ENCODE results near the gene FLAD1. TPM values are rescaled to one million over a fixed set of nuclear protein-coding genes. Genes with fewer than 3 reads are reported as not detected.
A peak's percentile ranks its signal among the peaks of the same experiment; 100 is the strongest.
"Not testable (repeated sequence)": the region's sequence is repeated elsewhere in the genome, so short reads cannot be mapped to it uniquely, and the experiment has no call there.

FLAD1 gene
- polyA plus RNA-seq, 1 experiment = 21.1 TPM

DNA sequence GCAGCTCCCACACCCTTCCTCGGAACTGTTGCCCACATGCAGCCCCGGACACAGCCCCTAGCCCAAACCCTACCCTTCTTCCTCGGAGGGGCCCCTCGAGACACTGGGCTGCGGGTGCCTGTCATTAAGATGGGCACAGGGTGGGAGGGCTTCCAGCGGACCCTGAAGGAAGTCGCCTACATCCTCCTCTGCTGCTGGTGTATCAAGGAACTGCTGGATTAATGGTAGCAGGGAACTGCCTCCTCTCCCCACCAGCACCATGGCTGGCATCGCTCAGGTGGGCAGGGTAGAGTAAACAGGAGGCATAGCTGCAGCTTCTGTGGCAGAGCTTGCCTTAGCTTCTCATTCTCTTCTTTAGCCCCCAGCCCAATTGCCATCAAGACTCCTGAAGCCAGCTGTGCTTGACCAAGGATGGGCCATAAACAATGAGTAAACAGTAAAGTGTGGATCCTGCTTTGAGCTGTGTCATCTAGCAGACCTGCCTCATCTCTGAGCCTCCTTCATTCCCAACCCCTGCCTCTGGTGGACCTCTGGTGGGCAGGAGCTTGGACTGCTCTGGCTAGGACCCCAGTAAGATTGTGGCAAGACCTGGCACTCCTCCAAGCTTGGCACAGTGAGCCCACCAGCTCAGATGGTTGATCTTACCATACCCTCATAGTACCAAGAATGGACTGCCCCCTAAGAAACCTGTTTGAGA lies 10.6 kb downstream of the FLAD1 start, which contains the start of gene LENEP:
Gene LENEP (plus strand): TSS at position 15 of the 697 bp plus-strand sequence. CDS start 22 bp downstream, at position 37.
- ChIA-PET POLR2A (interaction anchor here (0.6 to 2.0 kb wide), 3 partner anchors 23 to 91 kb away, joined by 3 to 14 read pairs (median 5); partner anchors contain the start of gene SHC1), CTCF (interaction anchor here (0.7 to 4.1 kb wide), 10 partner anchors 9 to 434 kb away, joined by 3 to 28 read pairs (median 4); partner anchors contain the start of genes ADAM15, FLAD1 and PBXIP1)
- TF ChIP-seq CTCF (IDR thresholded peaks at IDR 0.05; ENCODE audit: low read depth, low read length) = no peak
- DNase-seq (ENCODE audit: low read depth, low spot score) = no peak
- Histone ChIP-seq H3K4me3 (ENCODE audit: low read depth, low read length) (no peak within 1 kb of the TSS), H3K27ac (ENCODE audit: low read depth, low read length) (peak within 1 kb of the TSS; percentile 21), H3K9me3 (ENCODE audit: control insufficient read depth, insufficient read depth, low read length) (no peaks in the 10 kb centered on the region), H3K27me3 (ENCODE audit: control insufficient read depth, insufficient read depth, low read length) (no peaks in the 10 kb centered on the region)

- Histone ChIP-seq H3K27me3 (ENCODE audit: control insufficient read depth, insufficient read depth, low read length) (no peaks in the 10 kb centered on the region), H3K27ac (ENCODE audit: low read depth, low read length) (no peak overlapping the region), H3K4me3 (ENCODE audit: low read depth, low read length) (no peak overlapping the region), H3K9me3 (ENCODE audit: control insufficient read depth, insufficient read depth, low read length) (no peaks in the 10 kb centered on the region)
- no peak for DNase-seq (ENCODE audit: low read depth, low spot score)
- no peak for TF ChIP-seq CTCF (IDR thresholded peaks at IDR 0.05; ENCODE audit: low read depth, low read length)
- POLR2A ChIA-PET = interaction anchor here (0.8 to 2.0 kb wide), 3 partner anchors 21 to 90 kb away, joined by 5 to 14 read pairs (median 5); partner anchors contain the start of gene SHC1
- CTCF ChIA-PET = interaction anchor here (0.7 to 4.1 kb wide), 8 partner anchors 10 to 435 kb away, joined by 3 to 28 read pairs (median 4); partner anchors contain the start of genes ADAM15, FLAD1 and PBXIP1
Measured at GRCh38 chr1:154994269-154994587, 11.1 kb downstream of the FLAD1 start.

- H3K27me3 ChIP-seq (ENCODE audit: control insufficient read depth, insufficient read depth, low read length) = no peaks in the 10 kb centered on the region
- H3K4me3 ChIP-seq (ENCODE audit: low read depth, low read length) = no peak overlapping the region
- no peak for DNase-seq (ENCODE audit: low read depth, low spot score)
- no peaks in the 10 kb centered on the region for H3K9me3 ChIP-seq (ENCODE audit: control insufficient read depth, insufficient read depth, low read length)
- no peak for TF ChIP-seq CTCF (IDR thresholded peaks at IDR 0.05; ENCODE audit: low read depth, low read length)
- ChIA-PET CTCF (interaction anchor here (1.1 to 4.1 kb wide), 9 partner anchors 11 to 94 kb away, joined by 3 to 28 read pairs (median 4); partner anchors contain the start of genes ADAM15, FLAD1, PBXIP1 and SHC1), POLR2A (interaction anchor here (0.8 to 2.0 kb wide), 2 partner anchors 21 to 24 kb away, joined by 5 to 14 read pairs; partner anchors contain the start of gene SHC1)
- H3K27ac ChIP-seq (ENCODE audit: low read depth, low read length) = no peak overlapping the region
Measured at GRCh38 chr1:154994591-154994990, 11.4 kb downstream of the FLAD1 start.

- peak; percentile 50 for TF ChIP-seq CTCF (IDR thresholded peaks at IDR 0.05; ENCODE audit: low read depth, low read length)
- not testable (repeated sequence) for DNase-seq (ENCODE audit: low read depth, low spot score); H3K27ac ChIP-seq (ENCODE audit: low read depth, low read length); H3K27me3 ChIP-seq (ENCODE audit: control insufficient read depth, insufficient read depth, low read length); H3K9me3 ChIP-seq (ENCODE audit: control insufficient read depth, insufficient read depth, low read length); H3K4me3 ChIP-seq (ENCODE audit: low read depth, low read length)
- ChIA-PET POLR2A (interaction anchor here (0.7 to 1.3 kb wide), 4 partner anchors 8 to 26 kb away, joined by 5 to 9 read pairs (median 8); partner anchors contain the start of gene SHC1), CTCF (interaction anchor here (0.6 to 4.1 kb wide), 14 partner anchors 8 to 174 kb away, joined by 3 to 28 read pairs (median 4); partner anchors contain the start of genes ADAM15, FLAD1, PBXIP1 and PMVK)
Measured at GRCh38 chr1:154995301-154995983, 12.3 kb downstream of the FLAD1 start.

Data from AG04450 (cell line).